ENCODE data around the gene VPS13D.

DNA sequence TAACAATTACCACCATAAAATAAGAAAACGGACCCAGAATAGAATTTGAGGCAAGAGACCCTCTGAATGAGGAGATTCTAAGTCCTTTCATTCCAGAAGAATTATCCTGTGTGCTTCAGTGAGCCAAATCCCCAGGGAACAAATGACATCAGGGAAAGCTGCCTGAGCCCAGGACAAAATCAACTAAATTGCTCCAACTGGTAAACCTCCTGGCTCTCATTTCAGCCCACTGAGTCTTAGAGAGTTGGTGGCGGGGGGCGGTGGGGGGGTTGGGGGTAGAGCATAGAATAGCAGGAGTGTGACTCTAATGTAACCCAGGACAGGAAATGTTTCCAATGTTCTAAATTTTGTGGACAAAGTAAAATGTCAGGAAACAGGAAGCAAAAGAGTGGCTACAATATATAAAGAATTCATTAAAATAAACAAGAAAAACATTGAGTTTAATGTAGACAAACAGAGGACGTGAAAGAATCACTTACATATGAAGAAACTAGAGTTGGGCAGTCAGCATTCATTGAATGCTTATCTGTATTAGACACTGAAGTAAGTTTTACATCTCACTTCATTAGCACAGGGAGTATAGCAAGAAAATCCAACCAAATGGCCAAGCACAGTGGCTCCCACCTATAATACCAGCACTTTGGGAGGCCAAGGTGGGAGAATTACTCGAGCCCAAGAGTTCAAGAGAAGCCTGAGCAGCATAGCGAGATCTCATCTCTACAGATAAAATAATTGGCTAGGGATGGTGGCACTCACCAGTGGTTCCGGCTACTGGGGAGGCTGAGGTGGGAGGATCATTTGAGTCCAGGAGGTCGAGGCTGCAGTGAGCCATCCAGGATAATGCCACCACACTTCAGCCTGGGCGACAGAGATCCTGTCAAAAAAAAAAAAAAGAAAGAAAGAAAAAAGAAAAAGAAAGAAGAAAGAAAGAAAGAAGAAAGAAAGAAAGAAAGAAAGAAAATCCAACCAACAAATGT lies 313.1 kb downstream of the VPS13D start:
- TF ChIP-seq, protein P1, sequence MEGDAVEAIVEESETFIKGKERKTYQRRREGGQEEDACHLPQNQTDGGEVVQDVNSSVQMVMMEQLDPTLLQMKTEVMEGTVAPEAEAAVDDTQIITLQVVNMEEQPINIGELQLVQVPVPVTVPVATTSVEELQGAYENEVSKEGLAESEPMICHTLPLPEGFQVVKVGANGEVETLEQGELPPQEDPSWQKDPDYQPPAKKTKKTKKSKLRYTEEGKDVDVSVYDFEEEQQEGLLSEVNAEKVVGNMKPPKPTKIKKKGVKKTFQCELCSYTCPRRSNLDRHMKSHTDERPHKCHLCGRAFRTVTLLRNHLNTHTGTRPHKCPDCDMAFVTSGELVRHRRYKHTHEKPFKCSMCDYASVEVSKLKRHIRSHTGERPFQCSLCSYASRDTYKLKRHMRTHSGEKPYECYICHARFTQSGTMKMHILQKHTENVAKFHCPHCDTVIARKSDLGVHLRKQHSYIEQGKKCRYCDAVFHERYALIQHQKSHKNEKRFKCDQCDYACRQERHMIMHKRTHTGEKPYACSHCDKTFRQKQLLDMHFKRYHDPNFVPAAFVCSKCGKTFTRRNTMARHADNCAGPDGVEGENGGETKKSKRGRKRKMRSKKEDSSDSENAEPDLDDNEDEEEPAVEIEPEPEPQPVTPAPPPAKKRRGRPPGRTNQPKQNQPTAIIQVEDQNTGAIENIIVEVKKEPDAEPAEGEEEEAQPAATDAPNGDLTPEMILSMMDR (IDR thresholded peaks at IDR 0.05; ENCODE audit: low read depth, low read length, poor library complexity, severe bottlenecking), result no peak
- no peak for TF ChIP-seq EZH2phosphoT487 (IDR thresholded peaks at IDR 0.05; ENCODE audit: borderline replicate concordance, low read length)

Measured in DOHH2 (cell line).